Spinal cord (tissue), 10 donors: Measurements from ENCODE around the gene PDGFRB. TPM values are rescaled to one million over a fixed set of nuclear protein-coding genes. Genes with fewer than 3 reads are reported as not detected.

Source experiments
- DNase-seq, 6 donors: peaks; one replicate each; pipeline versions ENCODE4 v3.0.0 to v3.0.0-alpha.2; 2013 to 2015; ENCODE audit warnings: low spot score in 6 of 6, low read depth in 4 of 6
- H3K27ac ChIP-seq: one replicate; pipeline ENCODE4 v1.5.1; 2013; ENCODE audit warnings: low read depth, low read length, control low read depth
- H3K27me3 ChIP-seq: one replicate; pipeline ENCODE4 v1.6.1; 2013; ENCODE audit warnings: low read length; ENCODE audit not compliant: control insufficient read depth, insufficient read depth
- H3K36me3 ChIP-seq: one replicate; pipeline ENCODE4 v1.6.1; 2013; ENCODE audit warnings: low read length; ENCODE audit not compliant: control insufficient read depth, insufficient read depth
- H3K4me1 ChIP-seq: one replicate; pipeline ENCODE4 v1.6.1; 2013; ENCODE audit warnings: low read length; ENCODE audit not compliant: control insufficient read depth, insufficient read depth
- H3K4me3 ChIP-seq: one replicate; pipeline ENCODE4 v1.5.1; 2013; ENCODE audit warnings: low read depth, low read length, control low read depth
- H3K9me3 ChIP-seq: one replicate; pipeline ENCODE4 v1.6.1; 2013; ENCODE audit warnings: low read length; ENCODE audit not compliant: control insufficient read depth, insufficient read depth
- WGBS: methylation state at CpG from one replicate; pipeline ENCODE4 v1.1.5; 2013; ENCODE audit warnings: missing lambda C conversion rate; ENCODE audit not compliant: insufficient coverage; 5-methylcytosine and 5-hydroxymethylcytosine counted together
- polyA plus RNA-seq, 2 donors: library from polyadenylated mRNA; unstranded; fragments of 120-200 nt; gene quantifications; one replicate each; pipeline ENCODE4 v1.2.1, GENCODE V29; 2013; ENCODE audit not compliant: insufficient read length in 2 of 2
- total RNA-seq, 2 donors: library from RNA; depleted of rRNA in 1 of 2; stranded (reverse); fragments of 120-200 nt in 1 of 2; fragments of >200 nt in 1 of 2; gene quantifications; one replicate each; pipeline versions ENCODE4 v1.2.3 to v1.2.4, GENCODE V29; 2013 to 2014
- donor health status: healthy.

The PDGFRB gene
- total and polyA plus RNA-seq, 4 donors: 53.0 to 121 (median 85.2) TPM

- no CpG with 5 or more reads among the region's 2 CpGs for WGBS
- no peaks in the 10 kb centered on the region for H3K9me3 ChIP-seq
- peaks cover 36% of the 10 kb centered on the region for H3K4me1 ChIP-seq
- H3K36me3 ChIP-seq: peaks cover 4% of the 10 kb centered on the region
- DNase-seq: no peak
- H3K27me3 ChIP-seq: peaks cover 32% of the 10 kb centered on the region
- no peak overlapping the region for H3K4me3 ChIP-seq
- H3K27ac ChIP-seq: no peak overlapping the region
Measured at GRCh38 chr5:150190987-150191386, 35.3 kb upstream of the PDGFRB start.

- no peak for DNase-seq
- Histone ChIP-seq H3K27ac (no peak overlapping the region), H3K4me1 (peaks cover 39% of the 10 kb centered on the region), H3K4me3 (peak overlapping the region; percentile 21), H3K36me3 (peaks cover under 1% of the 10 kb centered on the region), H3K9me3 (no peaks in the 10 kb centered on the region), H3K27me3 (peaks cover 32% of the 10 kb centered on the region)
- WGBS: 19% methylated on average over 4 of the region's 16 CpGs
Measured at GRCh38 chr5:150190503-150190979, 34.9 kb upstream of the PDGFRB start.

- H3K36me3 ChIP-seq: no peaks in the 10 kb centered on the region
- under 1% methylated on average over 58 of the region's 58 CpGs for WGBS
- H3K4me1 ChIP-seq: peaks cover 39% of the 10 kb centered on the region
- no peak for DNase-seq
- H3K4me3 ChIP-seq: peak within 1 kb of the TSS; percentile 21
- peaks cover 32% of the 10 kb centered on the region for H3K27me3 ChIP-seq
- H3K27ac ChIP-seq: no peak within 1 kb of the TSS
- no peaks in the 10 kb centered on the region for H3K9me3 ChIP-seq
Measured at GRCh38 chr5:150189728-150190502, 34.3 kb upstream of the PDGFRB start, which contains the start of gene SLC6A7. Gene SLC6A7 (plus strand): TSS chr5:150190062. CDS start chr5:150190328, 266 bp downstream.

DNA sequence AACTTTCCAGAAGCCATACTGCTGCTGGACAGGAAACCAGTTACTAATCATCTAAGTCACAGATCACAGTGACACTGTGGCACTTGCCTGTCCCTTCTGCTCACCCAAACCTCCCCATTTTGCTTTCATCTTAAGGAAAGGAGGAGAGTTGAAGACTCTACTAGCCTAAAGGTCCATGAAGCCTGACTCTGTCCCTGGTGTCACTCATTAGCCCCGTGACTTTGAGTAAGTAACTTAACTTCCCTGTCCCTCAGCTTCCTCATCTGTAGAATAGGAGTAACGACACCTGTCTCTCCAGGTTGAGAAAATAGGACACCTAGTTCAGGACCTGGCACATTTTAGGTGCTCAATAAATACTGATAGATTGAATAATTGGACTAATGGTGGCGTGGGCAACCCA is 33.7 kb upstream of the PDGFRB start:
- Histone ChIP-seq H3K27me3 (peaks cover 32% of the 10 kb centered on the region), H3K36me3 (no peaks in the 10 kb centered on the region), H3K4me3 (no peak overlapping the region), H3K4me1 (peaks cover 35% of the 10 kb centered on the region), H3K9me3 (no peaks in the 10 kb centered on the region), H3K27ac (no peak overlapping the region)
- no peak for DNase-seq
- WGBS: no CpG with 5 or more reads among the region's 3 CpGs

- Histone ChIP-seq H3K9me3 (no peaks in the 10 kb centered on the region), H3K27me3 (peaks cover 32% of the 10 kb centered on the region), H3K27ac (no peak overlapping the region), H3K4me3 (no peak overlapping the region), H3K36me3 (no peaks in the 10 kb centered on the region), H3K4me1 (peaks cover 34% of the 10 kb centered on the region)
- no peak for DNase-seq
- 86% methylated on average over 1 of the region's 3 CpGs for WGBS
Measured at GRCh38 chr5:150188146-150188842, 32.6 kb upstream of the PDGFRB start.

DNA sequence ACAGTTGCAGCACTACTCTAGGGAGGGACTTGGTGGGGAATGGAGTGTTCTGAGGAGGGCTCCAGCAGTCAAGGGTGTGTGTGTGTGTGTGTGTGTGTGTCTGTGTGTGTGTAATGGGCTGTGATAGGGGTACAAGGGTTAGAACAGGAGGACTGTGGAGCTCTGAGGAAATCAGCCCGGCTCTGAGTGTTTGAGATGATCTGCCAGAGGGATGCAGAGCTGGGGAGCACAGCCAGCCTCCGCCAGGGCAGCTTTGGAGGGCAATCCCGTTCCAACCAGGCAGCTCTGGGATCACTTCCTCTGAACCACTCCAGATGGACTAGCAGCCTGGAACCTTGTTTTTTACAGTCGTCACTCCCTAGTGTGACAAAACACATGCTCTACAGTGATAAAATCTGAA is 31.3 kb upstream of the PDGFRB start:
- no peaks in the 10 kb centered on the region for H3K36me3 ChIP-seq
- peaks cover 29% of the 10 kb centered on the region for H3K27me3 ChIP-seq
- H3K9me3 ChIP-seq: no peaks in the 10 kb centered on the region
- WGBS: 52% methylated on average over 3 of the region's 4 CpGs
- H3K4me3 ChIP-seq: no peak overlapping the region
- peaks cover 21% of the 10 kb centered on the region for H3K4me1 ChIP-seq
- DNase-seq: peak in 1 of 6 donors; percentile 86
- H3K27ac ChIP-seq: no peak overlapping the region

GRCh38 chr5:150186137-150186536 is 30.5 kb upstream of the PDGFRB start:
- WGBS: 77% methylated on average over 8 of the region's 8 CpGs

DNA sequence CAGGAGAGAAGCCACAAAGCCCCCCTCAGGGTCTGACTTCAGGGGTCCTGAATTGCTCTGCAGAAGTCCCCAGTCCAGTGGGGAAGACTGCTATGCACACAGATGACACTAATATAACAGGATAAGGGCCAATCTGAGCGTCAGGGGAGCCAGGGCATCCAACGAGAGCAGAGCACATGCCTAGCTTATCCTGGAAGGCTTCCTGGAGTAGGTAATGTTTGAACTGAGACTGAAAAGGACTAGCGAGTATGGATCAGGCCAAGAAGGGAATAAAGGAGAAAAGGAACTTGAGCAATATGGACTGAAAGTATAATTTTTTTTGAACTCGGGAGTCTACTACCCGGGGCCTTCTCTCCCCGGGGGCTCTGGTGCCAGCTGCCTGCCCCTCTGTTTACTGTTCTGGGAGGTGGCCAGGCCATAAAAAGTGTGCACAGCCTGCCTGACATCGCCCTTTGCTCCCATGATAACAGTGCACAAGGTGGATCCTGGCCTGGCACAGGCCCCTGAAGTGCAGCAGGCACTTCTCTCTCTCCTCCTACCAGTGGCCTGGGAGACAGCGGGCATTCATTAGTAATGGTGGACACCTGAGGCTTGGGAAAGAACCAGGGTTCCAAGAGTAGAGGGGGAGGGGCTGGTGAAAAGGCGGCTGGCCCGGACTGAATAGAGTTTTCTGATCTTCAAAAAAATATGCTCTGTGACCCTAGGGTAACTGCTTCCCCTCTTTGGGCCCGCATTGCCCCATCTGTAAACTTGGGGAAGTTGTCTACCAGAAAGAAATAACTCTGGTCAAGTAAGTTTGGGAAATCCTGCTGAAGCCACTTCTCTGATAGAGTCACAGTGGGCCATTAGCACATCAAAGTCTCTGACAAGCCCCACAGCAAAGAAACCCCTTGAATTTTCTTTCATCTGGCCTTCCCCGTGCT is 29.6 kb upstream of the PDGFRB start:
- DNase-seq: no peak
- no peak overlapping the region for H3K27ac ChIP-seq
- H3K27me3 ChIP-seq: peaks cover 20% of the 10 kb centered on the region
- WGBS: 64% methylated on average over 9 of the region's 12 CpGs
- no peak overlapping the region for H3K4me3 ChIP-seq
- peaks cover 21% of the 10 kb centered on the region for H3K4me1 ChIP-seq
- no peaks in the 10 kb centered on the region for H3K36me3 ChIP-seq
- no peaks in the 10 kb centered on the region for H3K9me3 ChIP-seq

More at GRCh38 chr5:150186137-150186536, 30.5 kb upstream of the PDGFRB start:
- Histone ChIP-seq H3K27me3 (peaks cover 29% of the 10 kb centered on the region), H3K36me3 (no peaks in the 10 kb centered on the region), H3K4me1 (peaks cover 18% of the 10 kb centered on the region), H3K9me3 (no peaks in the 10 kb centered on the region), H3K4me3 (no peak overlapping the region), H3K27ac (no peak overlapping the region)
- DNase-seq: no peak

- peaks cover 26% of the 10 kb centered on the region for H3K4me1 ChIP-seq
- WGBS: 100% methylated on average over 1 of the region's 2 CpGs
Measured at GRCh38 chr5:150184006-150184405, 28.4 kb upstream of the PDGFRB start.

More at GRCh38 chr5:150184006-150184405, 28.4 kb upstream of the PDGFRB start:
- H3K9me3 ChIP-seq: no peaks in the 10 kb centered on the region
- H3K27me3 ChIP-seq: peaks cover 10% of the 10 kb centered on the region
- H3K36me3 ChIP-seq: no peaks in the 10 kb centered on the region
- H3K4me3 ChIP-seq: no peak overlapping the region
- DNase-seq: no peak
- H3K27ac ChIP-seq: no peak overlapping the region
